Chondrocyte (in vitro differentiated cells): ENCODE results near the gene GPRC6A. TPM values are rescaled to one million over a fixed set of nuclear protein-coding genes. Genes with fewer than 3 reads are reported as not detected.

Experiments used
- DNase-seq: peaks from one replicate; pipeline ENCODE4 v3.0.0; 2021; ENCODE audit warnings: mixed read lengths, low spot score
- H3K27ac Mint-ChIP-seq: one replicate; pipeline ENCODE4 v1.8.0; 2021; ENCODE audit warnings: mild to moderate bottlenecking, moderate library complexity, mixed read lengths; ENCODE audit not compliant: unreplicated experiment
- H3K27me3 Mint-ChIP-seq: 2 replicates; pipeline ENCODE4 v1.8.0; 2021; ENCODE audit warnings: low read depth, mixed read lengths
- H3K36me3 Mint-ChIP-seq: 2 replicates; pipeline ENCODE4 v1.8.0; 2021; ENCODE audit warnings: low read depth, mixed read lengths
- H3K4me1 Mint-ChIP-seq: 2 replicates; pipeline ENCODE4 v1.8.0; 2021; ENCODE audit warnings: low read depth, mild to moderate bottlenecking, mixed read lengths
- H3K4me3 Mint-ChIP-seq: one replicate; pipeline ENCODE4 v1.8.0; 2021; ENCODE audit warnings: mild to moderate bottlenecking, moderate library complexity, mixed read lengths; ENCODE audit not compliant: unreplicated experiment
- H3K9me3 Mint-ChIP-seq: 2 replicates; pipeline ENCODE4 v1.8.0; 2021; ENCODE audit warnings: low read depth, mixed read lengths
- total RNA-seq: library from RNA; stranded (reverse); gene quantifications from 3 replicates; pipeline ENCODE4 v1.2.1, GENCODE V29; 2021
- TF ChIP-seq, protein P1 (sequence below): fragments of 200-600 bp; sonication (generic); IDR thresholded peaks from 2 replicates; pipeline ENCODE4 v1.5.0; 2021; ENCODE audit warnings: antibody characterized with exemption, mild to moderate bottlenecking, moderate library complexity

GPRC6A gene
- total RNA-seq, 1 donor from 2014 or later, result not detected

DNA sequence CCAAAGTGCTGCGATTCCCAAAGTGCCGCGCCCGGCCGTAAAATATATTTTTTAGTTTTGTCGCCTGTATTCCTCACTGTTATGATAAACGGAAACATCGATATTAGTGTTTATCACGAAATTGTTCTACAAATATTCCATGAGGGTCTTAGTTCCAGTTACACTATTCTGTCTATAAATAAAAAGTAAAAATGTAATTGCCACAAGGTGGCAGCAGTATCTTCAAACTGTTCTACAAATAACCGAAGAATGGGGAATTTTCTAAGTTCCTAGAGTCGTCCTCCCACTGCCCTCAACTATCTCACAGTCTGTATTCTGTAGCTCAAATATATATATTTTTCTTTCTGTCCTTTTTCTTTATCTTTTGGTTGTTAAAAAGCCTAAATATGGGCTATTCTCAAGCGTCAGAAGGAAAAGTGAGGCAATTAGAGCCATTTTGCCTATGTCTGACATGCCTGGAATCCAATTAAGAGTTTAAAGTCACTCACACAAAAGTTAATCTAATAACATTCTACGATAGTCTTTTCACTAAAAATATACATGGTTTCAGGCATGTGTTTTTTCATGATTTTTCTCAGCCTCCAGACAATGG is 49.2 kb downstream of the GPRC6A start:
- Mint-ChIP-seq H3K27me3 (peaks cover 16% of the 10 kb centered on the region), H3K36me3 (no peaks in the 10 kb centered on the region), H3K4me3 (no peak overlapping the region), H3K4me1 (no peaks in the 10 kb centered on the region), H3K27ac (no peak overlapping the region), H3K9me3 (no peaks in the 10 kb centered on the region)
- TF ChIP-seq, protein P1, sequence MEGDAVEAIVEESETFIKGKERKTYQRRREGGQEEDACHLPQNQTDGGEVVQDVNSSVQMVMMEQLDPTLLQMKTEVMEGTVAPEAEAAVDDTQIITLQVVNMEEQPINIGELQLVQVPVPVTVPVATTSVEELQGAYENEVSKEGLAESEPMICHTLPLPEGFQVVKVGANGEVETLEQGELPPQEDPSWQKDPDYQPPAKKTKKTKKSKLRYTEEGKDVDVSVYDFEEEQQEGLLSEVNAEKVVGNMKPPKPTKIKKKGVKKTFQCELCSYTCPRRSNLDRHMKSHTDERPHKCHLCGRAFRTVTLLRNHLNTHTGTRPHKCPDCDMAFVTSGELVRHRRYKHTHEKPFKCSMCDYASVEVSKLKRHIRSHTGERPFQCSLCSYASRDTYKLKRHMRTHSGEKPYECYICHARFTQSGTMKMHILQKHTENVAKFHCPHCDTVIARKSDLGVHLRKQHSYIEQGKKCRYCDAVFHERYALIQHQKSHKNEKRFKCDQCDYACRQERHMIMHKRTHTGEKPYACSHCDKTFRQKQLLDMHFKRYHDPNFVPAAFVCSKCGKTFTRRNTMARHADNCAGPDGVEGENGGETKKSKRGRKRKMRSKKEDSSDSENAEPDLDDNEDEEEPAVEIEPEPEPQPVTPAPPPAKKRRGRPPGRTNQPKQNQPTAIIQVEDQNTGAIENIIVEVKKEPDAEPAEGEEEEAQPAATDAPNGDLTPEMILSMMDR, result peak; percentile 86
- no peak for DNase-seq

DNA sequence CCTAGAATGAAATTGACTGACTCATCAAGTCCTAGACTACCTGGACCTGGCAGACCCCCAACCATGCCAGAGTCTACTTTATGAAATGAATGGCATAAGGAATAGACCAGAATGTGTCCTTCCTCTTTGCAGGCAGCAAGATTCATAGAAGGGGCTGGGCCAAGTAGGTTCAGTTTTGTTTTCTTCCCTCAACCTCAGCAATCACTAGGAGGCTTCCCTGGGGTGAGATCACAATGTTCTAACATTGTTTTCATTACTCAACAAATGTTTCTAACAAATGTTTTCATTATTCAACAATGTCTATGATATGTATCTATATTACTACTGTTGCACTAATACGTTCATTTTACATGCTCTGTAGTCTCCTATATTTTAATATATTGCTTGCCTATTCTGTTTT is 55.0 kb downstream of the GPRC6A start:
- TF ChIP-seq, protein P1, result no peak
- no peaks in the 10 kb centered on the region for H3K36me3 Mint-ChIP-seq
- no peaks in the 10 kb centered on the region for H3K9me3 Mint-ChIP-seq
- H3K27ac Mint-ChIP-seq, result no peak overlapping the region
- no peak overlapping the region for H3K4me3 Mint-ChIP-seq
- no peak for DNase-seq
- peaks cover 27% of the 10 kb centered on the region for H3K27me3 Mint-ChIP-seq
- H3K4me1 Mint-ChIP-seq, result no peaks in the 10 kb centered on the region

DNA sequence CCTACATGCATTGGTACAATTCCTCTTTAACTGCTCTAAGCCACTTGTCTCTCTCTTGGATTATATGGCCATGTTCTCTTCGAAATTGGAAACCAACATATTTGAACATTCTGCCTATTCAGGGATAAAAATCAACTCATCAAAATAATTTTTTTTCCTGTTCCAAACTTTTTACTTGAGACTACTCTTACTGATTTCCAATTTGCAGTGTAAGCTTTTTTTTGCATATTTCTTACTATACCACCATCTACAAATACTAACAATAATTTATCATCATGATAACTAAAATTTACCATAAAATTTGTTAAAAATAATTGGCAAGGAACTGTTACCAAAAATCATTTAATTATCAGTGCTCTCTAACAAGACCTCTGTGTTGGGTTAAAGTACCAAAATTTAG is 56.4 kb downstream of the GPRC6A start:
- DNase-seq, result no peak
- Mint-ChIP-seq H3K27me3 (peaks cover 22% of the 10 kb centered on the region), H3K4me1 (no peaks in the 10 kb centered on the region)

DNA sequence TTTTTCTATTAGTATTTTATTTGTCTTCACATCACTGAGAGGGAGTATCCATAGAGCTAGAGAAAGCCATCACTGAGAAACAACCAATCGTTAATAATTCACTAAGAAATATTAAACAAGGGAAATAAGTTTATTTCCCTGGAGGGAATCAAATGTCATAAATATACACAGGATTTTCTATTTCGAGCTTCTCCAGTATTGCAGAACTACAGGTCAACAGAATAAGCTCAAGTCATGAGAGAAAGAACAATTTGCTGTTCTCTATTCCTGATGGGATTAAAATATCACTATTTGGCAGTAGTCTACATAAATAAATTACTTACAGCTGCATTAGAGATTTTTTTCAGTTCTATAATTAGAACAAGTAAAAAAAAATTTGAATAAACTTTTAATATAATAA is 61.2 kb downstream of the GPRC6A start:
- H3K4me1 Mint-ChIP-seq, result peaks cover 12% of the 10 kb centered on the region
- peaks cover 45% of the 10 kb centered on the region for H3K27me3 Mint-ChIP-seq
- H3K4me3 Mint-ChIP-seq, result no peak overlapping the region
- peaks cover 2% of the 10 kb centered on the region for H3K36me3 Mint-ChIP-seq
- H3K9me3 Mint-ChIP-seq, result no peaks in the 10 kb centered on the region
- no peak for DNase-seq
- TF ChIP-seq, protein P1, result no peak
- no peak overlapping the region for H3K27ac Mint-ChIP-seq

More for the DNA sequence above, 56.4 kb downstream of the GPRC6A start:
- no peaks in the 10 kb centered on the region for H3K36me3 Mint-ChIP-seq
- no peaks in the 10 kb centered on the region for H3K9me3 Mint-ChIP-seq
- TF ChIP-seq, protein P1, result no peak
- H3K4me3 Mint-ChIP-seq, result no peak overlapping the region
- H3K27ac Mint-ChIP-seq, result no peak overlapping the region

DNA sequence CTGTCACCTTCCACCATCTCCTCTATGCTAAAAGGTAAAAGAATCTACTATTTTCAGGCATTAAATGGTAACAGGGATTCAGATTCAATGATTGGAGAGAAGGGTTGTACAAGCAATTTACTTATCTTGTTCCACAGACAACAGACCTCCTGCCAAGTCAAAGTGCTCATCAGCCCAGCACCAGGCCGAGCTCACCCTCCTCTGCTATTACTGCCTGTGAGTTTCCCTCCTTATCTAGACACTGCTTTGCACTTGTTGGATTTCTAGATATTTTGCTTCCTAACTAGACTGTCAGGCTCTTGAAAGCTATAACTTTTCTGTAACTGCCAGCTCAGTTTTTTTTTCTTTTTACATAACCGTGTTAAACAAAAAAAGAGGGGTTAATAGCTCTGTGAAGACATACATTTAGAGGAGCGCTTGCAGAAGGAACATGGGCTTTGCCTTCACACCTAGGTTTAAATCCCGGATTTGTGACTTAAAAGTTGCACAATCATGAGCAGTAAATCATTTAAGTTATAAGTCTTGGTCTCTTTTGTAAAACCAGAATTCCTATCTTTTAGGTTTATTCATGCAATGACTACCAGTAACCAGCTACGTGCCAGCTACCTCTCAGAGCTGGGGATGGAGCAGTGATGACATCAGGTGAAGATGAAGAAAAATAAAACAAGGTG is 62.2 kb downstream of the GPRC6A start:
- peaks cover 44% of the 10 kb centered on the region for H3K27me3 Mint-ChIP-seq
- no peak overlapping the region for H3K4me3 Mint-ChIP-seq
- H3K27ac Mint-ChIP-seq, result no peak overlapping the region

More for the DNA sequence above, 62.2 kb downstream of the GPRC6A start:
- DNase-seq, result no peak
- Mint-ChIP-seq H3K36me3 (peaks cover 2% of the 10 kb centered on the region), H3K9me3 (no peaks in the 10 kb centered on the region), H3K4me1 (peaks cover 12% of the 10 kb centered on the region)
- TF ChIP-seq, protein P1, result no peak
